ENCODE results near the gene GLUL.

DNA sequence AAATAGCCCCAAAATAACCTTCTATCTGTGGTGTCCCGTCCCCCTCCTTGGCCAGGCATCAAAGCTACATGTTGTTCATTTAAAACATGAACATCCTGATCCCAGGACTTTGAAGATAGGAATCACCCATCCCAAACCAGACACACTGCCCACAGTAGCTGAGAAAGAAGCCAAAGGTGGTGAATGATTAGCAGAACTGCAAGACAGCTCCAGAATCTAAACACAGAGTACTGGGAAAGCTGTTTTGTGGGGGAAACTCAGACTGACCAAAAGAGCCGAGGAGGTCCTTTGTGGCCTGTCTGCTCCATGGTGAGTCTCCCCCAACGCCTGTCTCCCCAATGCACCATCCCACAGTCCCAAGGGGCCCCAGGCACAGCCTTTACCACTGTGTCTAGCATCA, 16.1 kb upstream of the GLUL start:
- TF ChIP-seq, protein P1, sequence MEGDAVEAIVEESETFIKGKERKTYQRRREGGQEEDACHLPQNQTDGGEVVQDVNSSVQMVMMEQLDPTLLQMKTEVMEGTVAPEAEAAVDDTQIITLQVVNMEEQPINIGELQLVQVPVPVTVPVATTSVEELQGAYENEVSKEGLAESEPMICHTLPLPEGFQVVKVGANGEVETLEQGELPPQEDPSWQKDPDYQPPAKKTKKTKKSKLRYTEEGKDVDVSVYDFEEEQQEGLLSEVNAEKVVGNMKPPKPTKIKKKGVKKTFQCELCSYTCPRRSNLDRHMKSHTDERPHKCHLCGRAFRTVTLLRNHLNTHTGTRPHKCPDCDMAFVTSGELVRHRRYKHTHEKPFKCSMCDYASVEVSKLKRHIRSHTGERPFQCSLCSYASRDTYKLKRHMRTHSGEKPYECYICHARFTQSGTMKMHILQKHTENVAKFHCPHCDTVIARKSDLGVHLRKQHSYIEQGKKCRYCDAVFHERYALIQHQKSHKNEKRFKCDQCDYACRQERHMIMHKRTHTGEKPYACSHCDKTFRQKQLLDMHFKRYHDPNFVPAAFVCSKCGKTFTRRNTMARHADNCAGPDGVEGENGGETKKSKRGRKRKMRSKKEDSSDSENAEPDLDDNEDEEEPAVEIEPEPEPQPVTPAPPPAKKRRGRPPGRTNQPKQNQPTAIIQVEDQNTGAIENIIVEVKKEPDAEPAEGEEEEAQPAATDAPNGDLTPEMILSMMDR (IDR thresholded peaks at IDR 0.05 in 4 of 5, conservative IDR thresholded peaks at IDR 0.05 in 1 of 5) = no peak
- no peak for TF ChIP-seq POLR2A (IDR thresholded peaks at IDR 0.05)

Data from gastrocnemius medialis (tissue), 4 donors.